Type B pancreatic cell (in vitro differentiated cells): ENCODE measurements around the gene IL12A. TPM values are rescaled to one million over a fixed set of nuclear protein-coding genes. Genes with fewer than 3 reads are reported as not detected.

Source experiments
- DNase-seq: peaks from one replicate; pipeline ENCODE4 v3.0.0; 2021; ENCODE audit warnings: mixed read lengths; ENCODE audit not compliant: unreplicated experiment; ENCODE audit errors: extremely low spot score
- H3K27ac Mint-ChIP-seq: 2 replicates; pipeline ENCODE4 v1.8.0; 2021; ENCODE audit warnings: mild to moderate bottlenecking, mixed read lengths
- H3K27me3 Mint-ChIP-seq: 2 replicates; pipeline ENCODE4 v1.8.0; 2021; ENCODE audit warnings: mixed read lengths
- H3K36me3 Mint-ChIP-seq: 2 replicates; pipeline ENCODE4 v1.8.0; 2021; ENCODE audit warnings: mixed read lengths
- H3K4me1 Mint-ChIP-seq: one replicate; pipeline ENCODE4 v1.8.0; 2021; ENCODE audit warnings: mixed read lengths; ENCODE audit not compliant: unreplicated experiment
- H3K4me3 Mint-ChIP-seq: 2 replicates; pipeline ENCODE4 v1.8.0; 2021; ENCODE audit warnings: mild to moderate bottlenecking, mixed read lengths
- H3K9me3 Mint-ChIP-seq: 2 replicates; pipeline ENCODE4 v1.8.0; 2021; ENCODE audit warnings: mixed read lengths
- total RNA-seq: library from RNA; stranded (reverse); gene quantifications from 2 replicates; pipeline ENCODE4 v1.2.1, GENCODE V29; 2021; ENCODE audit warnings: low replicate concordance
- TF ChIP-seq, protein P1 (sequence below): fragments of 200-600 bp; sonication (generic); conservative IDR thresholded peaks from 2 replicates; pipeline ENCODE4 v1.5.0; 2021; ENCODE audit warnings: antibody characterized with exemption, mild to moderate bottlenecking

IL12A gene
- total RNA-seq, 1 donor from 2014 or later = 0.34 TPM

GRCh38 chr3:159978918-159979703 is 9.5 kb upstream of the IL12A start:
- Mint-ChIP-seq H3K36me3 (no peaks in the 10 kb centered on the region), H3K9me3 (no peaks in the 10 kb centered on the region), H3K27ac (no peak overlapping the region), H3K4me3 (no peak overlapping the region), H3K4me1 (no peaks in the 10 kb centered on the region), H3K27me3 (no peaks in the 10 kb centered on the region)
- DNase-seq = no peak
- TF ChIP-seq, protein P1, sequence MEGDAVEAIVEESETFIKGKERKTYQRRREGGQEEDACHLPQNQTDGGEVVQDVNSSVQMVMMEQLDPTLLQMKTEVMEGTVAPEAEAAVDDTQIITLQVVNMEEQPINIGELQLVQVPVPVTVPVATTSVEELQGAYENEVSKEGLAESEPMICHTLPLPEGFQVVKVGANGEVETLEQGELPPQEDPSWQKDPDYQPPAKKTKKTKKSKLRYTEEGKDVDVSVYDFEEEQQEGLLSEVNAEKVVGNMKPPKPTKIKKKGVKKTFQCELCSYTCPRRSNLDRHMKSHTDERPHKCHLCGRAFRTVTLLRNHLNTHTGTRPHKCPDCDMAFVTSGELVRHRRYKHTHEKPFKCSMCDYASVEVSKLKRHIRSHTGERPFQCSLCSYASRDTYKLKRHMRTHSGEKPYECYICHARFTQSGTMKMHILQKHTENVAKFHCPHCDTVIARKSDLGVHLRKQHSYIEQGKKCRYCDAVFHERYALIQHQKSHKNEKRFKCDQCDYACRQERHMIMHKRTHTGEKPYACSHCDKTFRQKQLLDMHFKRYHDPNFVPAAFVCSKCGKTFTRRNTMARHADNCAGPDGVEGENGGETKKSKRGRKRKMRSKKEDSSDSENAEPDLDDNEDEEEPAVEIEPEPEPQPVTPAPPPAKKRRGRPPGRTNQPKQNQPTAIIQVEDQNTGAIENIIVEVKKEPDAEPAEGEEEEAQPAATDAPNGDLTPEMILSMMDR = no peak

DNA sequence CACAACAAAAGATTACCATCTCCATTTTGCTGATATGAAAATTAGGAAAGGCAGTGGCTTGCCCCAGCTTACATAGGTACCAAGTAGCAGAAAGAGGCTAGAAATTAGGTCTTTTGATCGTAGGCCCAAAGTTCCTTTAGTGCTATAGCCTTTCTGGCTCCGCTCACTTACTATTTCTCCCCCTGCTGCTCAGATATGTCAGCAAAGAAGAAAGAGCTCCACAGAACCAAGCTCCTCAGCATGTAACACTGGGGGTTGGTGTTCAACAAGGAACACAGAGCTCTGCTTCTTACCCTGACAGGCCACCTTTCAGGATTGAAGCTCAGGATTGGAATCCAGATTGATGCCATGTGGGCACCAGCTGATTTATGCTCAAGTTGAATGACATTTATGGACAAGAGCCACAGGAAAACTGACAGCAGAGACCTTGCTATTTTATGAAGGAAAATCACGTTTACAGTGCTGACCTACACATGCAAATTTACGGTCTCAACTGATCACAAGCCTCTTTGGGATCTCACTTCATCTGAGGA is 6.1 kb upstream of the IL12A start:
- TF ChIP-seq, protein P1 = no peak
- Mint-ChIP-seq H3K27ac (no peak overlapping the region), H3K4me3 (no peak overlapping the region), H3K27me3 (peaks cover 8% of the 10 kb centered on the region), H3K4me1 (no peaks in the 10 kb centered on the region), H3K9me3 (no peaks in the 10 kb centered on the region), H3K36me3 (no peaks in the 10 kb centered on the region)
- no peak for DNase-seq

DNA sequence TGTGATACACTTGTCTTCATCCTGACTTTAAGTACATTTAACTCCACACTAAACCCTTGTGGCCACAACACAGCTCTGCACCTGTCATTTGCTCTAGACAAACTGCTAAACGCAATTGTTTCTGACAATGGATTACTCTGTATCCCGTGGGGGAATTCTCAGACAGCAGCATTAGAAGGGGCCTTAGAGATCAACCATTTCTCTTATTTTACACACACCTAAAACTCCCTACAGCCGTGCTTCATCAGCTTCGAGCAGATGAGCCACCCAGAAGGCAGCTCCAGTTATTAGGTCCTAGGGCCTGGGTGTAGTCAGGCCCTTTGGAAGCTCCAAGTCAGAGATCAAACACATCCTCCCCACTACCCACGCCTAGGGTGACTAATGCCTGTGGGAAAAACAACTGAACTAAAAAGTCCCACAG is 1.3 kb upstream of the IL12A start:
- H3K4me1 Mint-ChIP-seq = peaks cover 5% of the 10 kb centered on the region
- no peak overlapping the region for H3K27ac Mint-ChIP-seq
- DNase-seq = no peak
- H3K27me3 Mint-ChIP-seq = peaks cover 21% of the 10 kb centered on the region
- no peaks in the 10 kb centered on the region for H3K9me3 Mint-ChIP-seq
- peak overlapping the region; percentile 72 for H3K4me3 Mint-ChIP-seq
- H3K36me3 Mint-ChIP-seq = no peaks in the 10 kb centered on the region
- TF ChIP-seq, protein P1 = peak; percentile 46

GRCh38 chr3:159989973-159990846 is 1.6 kb downstream of the IL12A start:
- H3K36me3 Mint-ChIP-seq = no peaks in the 10 kb centered on the region
- H3K27me3 Mint-ChIP-seq = peaks cover 17% of the 10 kb centered on the region
- no peak for DNase-seq
- peaks cover 5% of the 10 kb centered on the region for H3K4me1 Mint-ChIP-seq
- no peak overlapping the region for H3K27ac Mint-ChIP-seq
- TF ChIP-seq, protein P1 = peak; percentile 34
- no peaks in the 10 kb centered on the region for H3K9me3 Mint-ChIP-seq
- H3K4me3 Mint-ChIP-seq = peak overlapping the region; percentile 66

DNA sequence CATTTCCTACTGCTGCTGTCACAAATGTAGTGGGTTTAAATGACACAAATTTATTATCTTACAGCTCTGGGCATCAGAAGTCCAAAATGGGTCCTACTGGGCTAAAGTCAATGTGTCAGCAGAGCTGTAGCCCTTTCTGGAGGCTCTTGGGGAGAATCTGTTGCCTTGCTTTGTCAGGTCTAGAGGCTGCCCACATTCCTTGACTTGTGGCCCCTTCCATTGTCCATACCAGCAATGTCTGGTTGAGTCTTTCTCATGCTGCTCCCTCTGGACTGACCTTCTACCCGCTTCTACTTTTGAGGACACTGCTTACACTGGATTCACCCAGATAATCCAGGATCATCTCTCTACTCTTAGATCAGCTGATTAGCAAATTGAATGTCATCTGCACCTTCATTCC is 3.0 kb downstream of the IL12A start:
- no peak overlapping the region for H3K27ac Mint-ChIP-seq
- no peaks in the 10 kb centered on the region for H3K9me3 Mint-ChIP-seq
- H3K4me3 Mint-ChIP-seq = no peak overlapping the region
- DNase-seq = no peak
- H3K4me1 Mint-ChIP-seq = peaks cover 5% of the 10 kb centered on the region
- H3K36me3 Mint-ChIP-seq = no peaks in the 10 kb centered on the region
- TF ChIP-seq, protein P1 = no peak
- peaks cover 17% of the 10 kb centered on the region for H3K27me3 Mint-ChIP-seq
